ENCODE measurements around the gene PARM1.

GRCh38 chr4:75065909-75066308, 133.0 kb downstream of the PARM1 start:
- TF ChIP-seq EP300 (IDR thresholded peaks at IDR 0.05) (no peak), CTCF (IDR thresholded peaks at IDR 0.05) (no peak), POLR2A (IDR thresholded peaks at IDR 0.05) (no peak)
